ENCODE data around the gene KLF14.
"Not testable (repeated sequence)": the region's sequence is repeated elsewhere in the genome, so short reads cannot be mapped to it uniquely, and the experiment has no call there.

KLF14 gene

GRCh38 chr7:130733931-130734814, at the start of gene KLF14:
Gene KLF14, minus strand, starts transcription at chr7:130734207. Its CDS starts 174 bp downstream, at chr7:130734033.
- DNase-seq, result peak; percentile 7 to 33

DNA sequence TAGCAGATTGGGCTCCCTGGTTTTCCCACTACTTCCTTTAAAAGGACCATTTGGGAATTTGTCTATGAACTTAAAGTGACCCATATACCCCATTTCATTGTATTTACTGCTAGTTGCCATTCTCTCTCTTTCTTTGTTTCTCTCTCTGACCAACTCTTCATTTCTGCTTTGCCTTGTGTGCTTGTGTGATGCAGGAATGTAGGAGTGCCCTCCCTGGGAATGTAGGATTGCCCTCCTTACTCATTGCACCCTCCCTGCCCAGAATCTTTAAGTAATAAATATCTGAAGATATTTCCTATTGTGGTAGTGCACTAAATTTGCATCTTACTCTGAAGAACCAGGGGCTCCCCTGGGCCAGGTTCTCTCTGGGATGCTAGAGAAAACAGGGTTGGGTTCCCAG, 47.3 kb upstream of the KLF14 start:
- DNase-seq, result no peak

- DNase-seq, result no peak
Observed at GRCh38 chr7:130777426-130777825, 43.4 kb upstream of the KLF14 start.

- DNase-seq, result not testable (repeated sequence)
Observed at GRCh38 chr7:130772456-130772855, 38.4 kb upstream of the KLF14 start.

DNA sequence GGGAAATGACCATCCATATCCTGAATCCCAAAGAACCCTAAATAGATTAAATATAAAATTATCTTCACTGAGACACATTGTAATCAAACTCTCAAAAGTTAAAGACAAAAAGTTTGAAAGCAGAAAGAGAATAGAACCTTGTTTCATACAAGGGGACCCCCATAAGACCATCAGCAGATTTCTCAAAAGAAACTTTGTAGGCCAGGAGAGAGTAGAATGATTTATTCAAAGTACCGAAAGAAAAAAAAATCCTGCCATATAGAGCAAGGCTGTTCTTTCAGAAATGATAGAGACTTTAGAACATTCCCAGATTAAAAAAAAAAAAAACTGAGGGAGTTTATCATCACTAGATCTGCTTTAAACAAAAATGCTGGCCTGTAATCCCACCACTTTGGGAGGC, 34.8 kb upstream of the KLF14 start:
- DNase-seq, result no peak

DNA sequence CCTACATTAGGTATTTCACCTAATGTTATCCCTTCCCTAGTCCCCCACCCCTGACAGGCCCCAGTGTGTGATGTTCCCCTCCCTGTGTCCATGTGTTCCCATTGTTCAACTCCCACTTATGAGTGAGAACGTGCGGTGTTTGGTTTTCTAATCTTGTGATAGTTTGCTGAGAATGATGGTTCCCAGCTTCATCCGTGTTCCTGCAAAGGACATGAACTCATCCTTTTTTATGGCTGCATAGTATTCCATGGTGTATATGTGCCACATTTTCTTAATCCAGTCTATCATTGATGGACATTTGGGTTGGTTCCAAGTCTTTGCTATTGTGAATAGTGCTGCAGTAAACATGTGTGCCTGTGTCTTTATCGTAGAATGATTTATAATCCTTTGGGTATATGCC, 30.6 kb upstream of the KLF14 start:
- not testable (repeated sequence) for DNase-seq

DNA sequence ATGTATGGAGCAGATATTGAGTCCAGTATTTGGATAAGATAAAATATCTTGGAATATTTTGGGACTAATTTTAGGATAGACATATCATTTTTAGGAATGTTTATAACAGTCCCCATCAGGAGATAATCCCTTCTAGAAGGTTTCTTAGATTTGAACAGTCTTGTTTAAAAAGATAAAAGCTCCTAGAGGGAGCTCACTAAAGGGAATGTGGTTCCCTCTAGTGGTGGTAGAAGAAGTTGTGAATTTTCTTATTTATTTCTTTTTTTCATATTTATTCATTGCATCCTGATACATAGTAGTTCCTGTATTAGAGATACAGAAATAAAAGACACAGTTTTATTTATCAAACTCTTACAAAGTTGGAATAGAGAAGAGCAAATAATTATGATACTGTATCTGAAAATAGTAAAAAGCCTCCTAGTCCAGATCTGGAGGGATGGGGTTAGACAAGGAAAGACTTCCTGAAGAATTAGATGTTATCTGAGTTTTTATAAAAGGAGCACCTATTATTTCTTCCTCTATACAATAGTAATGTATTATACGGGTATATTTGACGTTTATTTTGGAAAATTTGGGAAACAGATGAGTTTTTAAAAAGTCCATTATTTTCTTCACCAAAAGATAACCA, 24.5 kb upstream of the KLF14 start:
- peak in 1 of 2 donors; percentile 44 for DNase-seq

GRCh38 chr7:130756316-130756715, 22.3 kb upstream of the KLF14 start:
- DNase-seq, result no peak

- no peak for DNase-seq
Observed at GRCh38 chr7:130752424-130752823, 18.4 kb upstream of the KLF14 start.

DNA sequence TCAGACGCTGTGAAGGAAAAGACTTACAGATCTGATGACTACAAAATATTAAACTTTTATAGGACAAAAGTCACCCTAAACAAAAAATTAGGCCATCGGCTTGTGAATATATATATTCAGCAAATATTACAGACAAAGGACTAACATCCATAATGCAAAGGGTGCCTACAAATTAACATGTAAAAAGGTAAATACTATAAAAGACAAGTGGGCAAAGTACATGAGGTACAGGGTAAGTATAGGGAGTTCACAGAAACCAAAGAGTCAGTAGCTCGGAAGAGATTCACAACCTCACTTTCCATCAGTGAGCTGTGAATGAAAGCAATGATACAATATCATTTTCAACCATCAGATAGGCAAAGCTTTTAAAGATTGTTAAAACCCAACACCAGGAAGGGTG, 16.7 kb upstream of the KLF14 start:
- no peak for DNase-seq

DNA sequence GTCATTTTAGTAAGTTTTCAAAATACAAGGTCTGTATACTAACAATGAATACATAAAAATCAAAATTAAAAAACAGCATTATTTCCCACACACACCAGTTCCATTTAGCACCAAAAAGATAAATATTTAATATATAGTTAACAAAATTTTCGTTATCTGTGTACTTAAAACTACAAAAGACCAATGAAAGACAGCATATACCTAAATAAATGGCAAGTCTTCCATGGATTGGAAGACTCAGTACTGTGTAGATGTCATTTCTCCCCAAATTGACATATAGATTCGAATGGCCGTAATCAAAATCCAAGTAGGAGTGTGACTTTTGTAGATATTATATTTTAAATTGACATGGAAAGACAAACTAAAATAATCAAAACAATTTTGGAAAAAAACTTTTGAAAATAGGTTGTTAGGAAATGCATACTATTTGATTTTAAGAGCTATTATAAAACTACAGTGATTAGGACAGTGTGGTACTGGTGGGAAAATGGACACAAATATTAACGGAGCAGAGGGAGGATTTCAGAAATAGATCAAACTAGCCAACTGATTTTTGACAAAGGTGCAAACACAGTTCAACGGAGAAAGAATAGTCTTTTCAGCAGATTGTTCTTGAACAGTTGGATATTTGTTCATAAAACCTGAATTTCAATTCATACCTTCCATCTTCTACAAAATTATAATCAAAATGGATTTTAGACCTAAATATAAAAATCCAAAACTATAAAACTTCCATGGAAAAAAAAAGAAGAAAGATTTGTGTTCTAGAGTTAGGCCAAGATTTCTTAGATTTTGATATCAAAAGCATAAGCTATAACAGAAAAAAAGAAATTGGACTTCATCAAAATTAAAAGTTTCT, 14.8 kb upstream of the KLF14 start:
- DNase-seq, result no peak

DNA sequence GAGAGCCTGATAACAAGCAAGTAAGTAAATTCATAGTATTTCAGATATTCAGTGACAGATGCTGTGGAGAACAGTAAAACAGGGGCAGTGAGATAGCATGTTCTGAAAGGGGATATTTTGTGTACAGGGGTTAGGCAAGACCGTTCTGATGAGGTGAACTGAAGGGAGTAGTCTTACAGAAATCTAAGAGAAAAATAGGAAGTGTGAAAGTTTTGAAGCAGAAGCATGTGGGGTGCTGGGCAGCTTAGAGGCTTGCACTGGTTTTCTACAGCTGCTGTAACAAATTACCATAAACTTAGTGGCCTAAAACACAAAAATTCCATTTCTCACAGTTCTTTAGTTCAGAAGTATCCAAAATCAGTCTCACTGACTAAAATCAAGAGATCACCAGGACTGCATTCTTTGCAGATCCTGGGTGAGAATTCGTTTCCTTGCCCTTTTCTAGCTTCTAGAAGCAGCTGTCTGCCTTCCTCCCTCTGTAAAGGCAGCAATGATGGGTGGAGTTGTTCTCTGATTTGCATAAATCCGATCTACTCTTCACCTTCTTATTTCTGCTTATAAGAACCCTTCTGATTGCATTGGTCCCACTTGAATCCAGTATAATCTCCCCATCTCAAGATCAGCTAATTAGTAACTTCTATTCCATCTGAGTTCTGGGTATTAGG, 7.5 kb upstream of the KLF14 start:
- DNase-seq, result no peak

GRCh38 chr7:130740606-130741005, 6.6 kb upstream of the KLF14 start:
- no peak for DNase-seq

DNA sequence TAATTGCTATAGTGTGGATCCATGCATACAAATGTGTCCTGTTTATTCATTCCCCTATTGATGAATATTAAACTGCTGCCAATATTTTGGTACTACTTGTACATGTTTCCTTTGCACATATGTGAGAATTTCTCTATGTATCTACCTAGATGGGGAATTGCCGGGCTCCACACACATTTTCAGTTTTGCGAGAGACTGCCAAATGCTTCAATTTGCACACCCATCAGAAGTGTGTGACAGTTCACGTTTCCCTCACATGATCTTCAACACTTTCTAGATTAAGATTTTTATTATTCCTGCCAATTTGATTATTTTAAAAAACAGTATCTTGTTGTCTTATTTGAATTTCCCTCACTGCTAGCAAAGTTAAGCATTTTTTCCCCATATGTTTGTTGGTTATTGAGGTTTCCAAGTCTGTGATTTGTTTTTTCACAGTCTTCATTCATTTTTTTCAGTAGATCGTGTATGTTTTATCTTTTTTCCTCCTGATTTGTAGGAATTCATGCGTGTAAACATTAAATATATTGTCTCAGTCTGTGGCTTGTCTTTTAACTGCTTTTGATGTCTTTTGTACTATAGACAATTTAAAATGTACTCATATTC, 2.4 kb upstream of the KLF14 start:
- DNase-seq, result no peak

- DNase-seq, result peak in 1 of 2 donors; percentile 2
Observed at GRCh38 chr7:130734815-130735716, 1.1 kb upstream of the KLF14 start.

DNA sequence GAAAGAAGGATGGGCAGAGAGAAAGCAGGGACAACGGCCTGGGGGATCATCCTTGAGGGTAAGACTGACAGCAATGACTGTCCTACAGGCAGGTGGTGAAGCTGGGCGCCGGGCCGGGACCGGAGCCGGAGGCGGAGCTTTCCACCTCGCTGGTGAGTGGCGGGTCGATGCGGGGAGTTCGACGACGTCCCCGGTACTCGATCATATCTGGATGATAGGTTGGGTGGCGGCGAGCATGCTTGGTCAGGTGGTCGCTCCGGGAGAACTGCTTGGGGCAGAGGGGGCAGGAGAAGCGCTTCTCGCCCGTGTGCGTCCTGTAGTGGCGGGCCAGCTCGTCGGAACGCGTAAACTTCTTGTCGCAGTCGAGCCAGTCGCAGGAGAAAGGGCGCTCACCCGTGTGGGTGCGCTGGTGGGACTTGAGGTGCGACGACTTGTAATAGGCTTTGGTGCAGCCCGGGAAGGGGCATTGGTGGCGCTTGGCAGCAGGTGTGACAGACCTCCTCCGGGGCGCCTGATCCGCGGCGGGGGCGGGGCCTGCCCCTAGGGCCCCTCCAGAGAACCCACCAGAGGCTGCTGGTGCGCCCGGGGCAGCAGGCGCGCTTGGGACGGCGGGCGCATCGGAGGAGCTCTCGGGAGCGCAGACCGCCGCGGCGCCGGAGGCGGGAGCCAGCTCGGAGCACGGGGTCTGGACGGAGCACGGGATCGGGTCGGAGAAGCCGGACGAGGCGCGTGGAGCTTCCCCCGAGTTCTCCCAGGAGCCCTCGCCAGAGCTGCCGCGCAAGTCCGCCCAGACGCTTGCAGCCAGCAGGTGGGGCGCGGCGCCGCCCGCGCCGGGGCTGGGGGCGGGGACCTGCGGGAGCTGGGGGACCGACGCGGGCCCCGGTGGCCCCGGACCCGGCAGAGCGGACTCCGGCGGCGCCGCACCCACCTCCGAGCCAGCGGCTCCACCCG, 752 bp downstream of the KLF14 start:
- DNase-seq, result peak; percentile 19 to 34

- no peak for DNase-seq
Observed at GRCh38 chr7:130723784-130724183, 10.2 kb downstream of the KLF14 start.

DNA sequence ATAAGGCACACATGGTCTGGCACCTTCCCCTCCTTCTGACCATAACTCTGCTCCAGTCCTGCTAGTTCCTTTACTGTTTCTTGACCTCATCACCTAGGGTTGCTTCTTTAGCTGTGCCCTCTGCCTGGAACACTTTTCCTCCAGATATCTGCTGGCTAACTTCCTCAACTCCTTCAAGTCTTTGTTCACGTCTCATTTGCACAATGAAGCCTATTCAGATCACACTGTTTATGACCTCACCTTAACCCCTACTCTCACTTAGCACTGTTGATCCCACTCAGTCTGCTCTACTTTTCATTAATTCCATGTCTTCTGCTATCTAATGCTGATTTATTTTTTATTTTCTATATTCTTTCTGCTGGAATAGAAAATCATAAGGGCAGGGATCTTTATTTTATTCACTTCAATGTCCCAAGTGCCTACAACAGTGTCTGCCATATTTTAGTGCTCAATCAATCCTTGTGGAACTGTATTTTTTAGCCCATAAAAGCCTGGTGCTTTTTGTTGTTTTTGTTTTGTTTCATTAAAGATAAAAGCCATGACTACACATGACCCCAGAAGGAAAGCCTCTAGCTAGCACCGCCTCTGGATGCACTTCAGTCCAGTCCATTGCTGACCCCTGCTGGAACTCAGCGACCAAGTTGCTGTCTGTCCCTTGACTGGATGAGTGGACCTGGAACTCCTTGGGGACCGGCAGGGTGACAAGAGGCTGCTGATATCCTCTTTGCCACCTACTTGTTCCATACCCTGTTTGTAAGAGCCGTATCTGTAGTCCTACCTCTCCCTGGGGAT, 12.3 kb downstream of the KLF14 start:
- DNase-seq, result peak in 1 of 2 donors; percentile 30

GRCh38 chr7:130719541-130719940, 14.5 kb downstream of the KLF14 start:
- DNase-seq, result no peak

Measured in CD4-positive, alpha-beta T cell treated with Interleukin-1 beta for 1 hour (primary cell).